ENCODE data around the gene SLC35E3.
"Not testable (repeated sequence)": the region's sequence is repeated elsewhere in the genome, so short reads cannot be mapped to it uniquely, and the experiment has no call there.

Gene SLC35E3

DNA sequence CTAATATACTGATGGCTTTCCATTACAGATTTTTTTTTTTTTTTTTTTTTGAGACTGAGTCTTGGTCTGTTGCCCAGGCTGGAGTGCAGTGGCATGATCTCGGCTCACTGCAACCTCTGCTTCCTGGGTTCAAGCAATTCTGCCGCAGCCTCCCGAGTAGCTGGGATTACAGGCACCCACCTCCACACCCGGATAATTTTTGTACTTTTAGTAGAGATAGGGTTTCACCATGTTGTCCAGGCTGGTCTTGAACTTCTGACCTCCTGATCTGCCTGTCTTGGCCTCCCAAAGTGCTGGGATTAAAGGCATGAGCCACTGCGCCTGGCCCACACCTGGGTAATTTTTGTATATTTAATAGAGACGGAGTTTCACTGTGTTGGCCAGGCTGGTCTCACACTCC lies 65.6 kb downstream of the SLC35E3 start:
- in situ Hi-C loops (cut with HindIII; ENCODE audit: low sequenced_read_pairs) = not testable (repeated sequence)

DNA sequence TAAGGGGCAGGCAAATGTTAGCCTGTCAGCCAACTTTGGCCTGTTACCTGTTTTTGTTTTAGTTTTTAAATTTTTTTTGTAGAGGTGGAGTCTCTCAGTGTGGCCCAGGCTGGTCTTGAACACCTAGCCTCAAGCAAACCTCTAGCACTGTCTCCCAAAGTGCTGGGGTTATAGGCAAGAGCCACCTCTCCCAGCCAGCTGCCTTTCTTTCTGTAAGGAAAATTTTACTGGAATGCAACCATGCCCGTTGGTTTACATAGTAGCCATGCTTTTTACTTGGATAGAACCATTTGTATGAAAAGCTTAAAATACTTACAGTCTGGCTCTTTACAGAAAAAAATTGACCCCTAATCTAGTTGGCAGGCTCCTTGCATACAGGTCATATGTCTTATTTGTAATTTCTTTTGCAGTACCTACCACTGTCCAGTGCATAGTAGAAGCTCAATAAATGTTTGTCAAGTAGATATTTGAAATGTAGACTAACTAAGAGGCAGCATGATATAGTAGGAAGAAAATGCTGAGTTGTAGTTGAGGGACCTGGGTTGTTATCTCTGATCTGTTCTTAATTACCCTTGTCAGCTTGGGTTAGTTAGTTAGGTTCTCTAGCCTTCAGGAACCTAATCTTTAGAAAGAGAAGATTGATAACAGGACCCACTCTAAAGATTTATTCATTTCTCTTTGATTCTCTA lies 66.7 kb downstream of the SLC35E3 start:
- in situ Hi-C loops (cut with HindIII; ENCODE audit: low sequenced_read_pairs) = no loop called here

- in situ Hi-C loops (cut with HindIII; ENCODE audit: low sequenced_read_pairs) = no loop called here
Observed at GRCh38 chr12:68813242-68813593, 67.2 kb downstream of the SLC35E3 start.

- in situ Hi-C loops (cut with HindIII; ENCODE audit: low sequenced_read_pairs) = no loop called here
Observed at GRCh38 chr12:68814490-68815231, 68.7 kb downstream of the SLC35E3 start.

- in situ Hi-C loops (cut with HindIII; ENCODE audit: low sequenced_read_pairs) = no loop called here
Observed at GRCh38 chr12:68815232-68815927, 69.4 kb downstream of the SLC35E3 start.

DNA sequence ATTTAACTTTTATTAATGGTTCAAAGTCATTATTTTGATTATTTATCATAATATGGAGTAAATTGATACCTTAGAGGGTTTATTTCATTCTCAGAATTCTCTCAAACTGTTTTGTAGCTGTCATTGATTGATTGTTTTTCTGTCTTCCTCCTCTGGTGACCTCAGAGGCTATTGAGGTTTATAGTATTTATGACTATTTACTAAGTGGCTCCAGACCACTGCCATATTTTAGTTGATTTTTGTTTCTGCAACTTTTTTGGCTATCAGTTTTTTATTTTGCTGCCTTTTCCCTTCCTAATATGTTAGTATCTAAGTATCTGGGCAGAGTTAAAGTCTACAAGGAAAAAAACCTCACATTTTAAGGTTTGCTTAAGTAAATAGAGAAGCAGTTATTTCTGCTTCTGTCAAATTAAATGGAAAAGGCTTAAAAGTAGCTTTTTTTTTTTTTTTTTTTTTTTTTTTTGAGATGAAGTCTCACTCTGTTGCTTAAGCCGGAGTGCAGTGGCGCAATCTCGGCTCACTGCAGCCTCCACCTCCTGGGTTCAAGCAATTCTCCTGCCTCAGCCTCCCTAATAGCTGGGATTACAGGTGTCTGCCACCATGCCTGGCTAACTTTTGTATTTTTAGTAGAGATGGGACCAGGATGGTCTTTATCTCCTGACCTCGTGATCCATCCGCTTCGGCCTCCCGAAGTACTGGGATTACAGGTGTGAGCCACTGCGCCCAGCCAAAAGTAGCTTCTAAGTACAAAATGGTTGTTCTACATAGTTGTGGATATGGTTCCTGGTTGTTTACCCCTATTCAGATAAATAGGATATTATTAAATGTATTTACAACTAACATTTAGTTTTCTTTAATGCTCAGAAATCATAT lies 70.2 kb downstream of the SLC35E3 start:
- in situ Hi-C loops (cut with HindIII; ENCODE audit: low sequenced_read_pairs) = no loop called here

- in situ Hi-C loops (cut with HindIII; ENCODE audit: low sequenced_read_pairs) = not testable (repeated sequence)
Observed at GRCh38 chr12:68819481-68819880, 73.5 kb downstream of the SLC35E3 start.

- in situ Hi-C loops (cut with HindIII; ENCODE audit: low sequenced_read_pairs) = no loop called here
Observed at GRCh38 chr12:68821357-68822188, 75.6 kb downstream of the SLC35E3 start.

GRCh38 chr12:68823696-68824095 lies 77.7 kb downstream of the SLC35E3 start:
- in situ Hi-C loops (cut with HindIII; ENCODE audit: low sequenced_read_pairs) = no loop called here

- in situ Hi-C loops (cut with HindIII; ENCODE audit: low sequenced_read_pairs) = no loop called here
Observed at GRCh38 chr12:68824131-68824530, 78.2 kb downstream of the SLC35E3 start.

GRCh38 chr12:68824597-68825250 lies 78.7 kb downstream of the SLC35E3 start:
- in situ Hi-C loops (cut with HindIII; ENCODE audit: low sequenced_read_pairs) = no loop called here

GRCh38 chr12:68825569-68826217 lies 79.7 kb downstream of the SLC35E3 start:
- in situ Hi-C loops (cut with HindIII; ENCODE audit: low sequenced_read_pairs) = no loop called here

GRCh38 chr12:68827895-68828671 lies 82.1 kb downstream of the SLC35E3 start:
- in situ Hi-C loops (cut with HindIII; ENCODE audit: low sequenced_read_pairs) = no loop called here

GRCh38 chr12:68828672-68829068 lies 82.7 kb downstream of the SLC35E3 start:
- in situ Hi-C loops (cut with HindIII; ENCODE audit: low sequenced_read_pairs) = no loop called here
